ENCODE data around the gene HSBP1. TPM values are rescaled to one million over a fixed set of nuclear protein-coding genes. Genes with fewer than 3 reads are reported as not detected.
A peak's percentile ranks its signal among the peaks of the same experiment; 100 is the strongest.

HSBP1 gene
- total and polyA plus RNA-seq, 9 of the 15 experiments (the other 6 are each of a cell fraction or from before 2014, with no cell fraction given), result 84.9 to 677 (median 204) TPM

GRCh38 chr16:83807710-83808572 lies at the start of gene HSBP1 (continued):
- 0 out of 2 replicates have a peak, but pooled peaks have one; percentile 30 for TF ChIP-seq NR2C2 (CRISPR knock-in tag; IDR thresholded peaks at IDR 0.05)
- peak; percentile 72 for TF ChIP-seq NR2C2 (tag; IDR thresholded peaks at IDR 0.05)
- no peak for TF ChIP-seq PPARD (CRISPR knock-in tag; IDR thresholded peaks at IDR 0.05)
- TF ChIP-seq ZNF586 (CRISPR knock-in tag; conservative IDR thresholded peaks at IDR 0.05), result no peak
- peak in 1 of 2 experiments; percentile 76; a peak in 1 of 4 replicates for TF ChIP-seq HDAC1 (IDR thresholded peaks at IDR 0.05)
- peak; percentile 69; the same call in 1 of the 2 replicates for TF ChIP-seq ZNF76 (CRISPR knock-in tag; IDR thresholded peaks at IDR 0.05; ENCODE audit: borderline replicate concordance)
- TF ChIP-seq ZNF324 (CRISPR knock-in tag; IDR thresholded peaks at IDR 0.05), result no peak
- TF ChIP-seq NFE2 (IDR thresholded peaks at IDR 0.05; ENCODE audit: low read depth), result no peak
- TF ChIP-seq, protein P1, sequence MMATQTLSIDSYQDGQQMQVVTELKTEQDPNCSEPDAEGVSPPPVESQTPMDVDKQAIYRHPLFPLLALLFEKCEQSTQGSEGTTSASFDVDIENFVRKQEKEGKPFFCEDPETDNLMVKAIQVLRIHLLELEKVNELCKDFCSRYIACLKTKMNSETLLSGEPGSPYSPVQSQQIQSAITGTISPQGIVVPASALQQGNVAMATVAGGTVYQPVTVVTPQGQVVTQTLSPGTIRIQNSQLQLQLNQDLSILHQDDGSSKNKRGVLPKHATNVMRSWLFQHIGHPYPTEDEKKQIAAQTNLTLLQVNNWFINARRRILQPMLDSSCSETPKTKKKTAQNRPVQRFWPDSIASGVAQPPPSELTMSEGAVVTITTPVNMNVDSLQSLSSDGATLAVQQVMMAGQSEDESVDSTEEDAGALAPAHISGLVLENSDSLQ (IDR thresholded peaks at IDR 0.05), result peak; percentile 84
- TF ChIP-seq ZNF79 (CRISPR knock-in tag; IDR thresholded peaks at IDR 0.05; ENCODE audit: low read depth), result no peak
- TF ChIP-seq GTF2F1 (IDR thresholded peaks at IDR 0.05; ENCODE audit: low read depth, low read length), result 0 out of 2 replicates have a peak, but pooled peaks have one; percentile 20
- TF ChIP-seq BRF2 (IDR thresholded peaks at IDR 0.05; ENCODE audit: borderline replicate concordance, insufficient read depth, insufficient read length), result no peak
- TF ChIP-seq ESRRA (IDR thresholded peaks at IDR 0.05; ENCODE audit: borderline replicate concordance, low read depth), result peak; percentile 42; the same call in 1 of the 2 replicates
- no peak for TF ChIP-seq PTRF (tag; IDR thresholded peaks at IDR 0.05)
- TF ChIP-seq GABPB1 (CRISPR knock-in tag; IDR thresholded peaks at IDR 0.05), result peak; percentile 94
- TF ChIP-seq RBM25 (IDR thresholded peaks at IDR 0.05; ENCODE audit: low read depth, low read length, severe bottlenecking), result peak; percentile 94
- peak; percentile 69; the same call in 1 of the 2 replicates for TF ChIP-seq MTA3 (IDR thresholded peaks at IDR 0.05; ENCODE audit: borderline replicate concordance)
- TF ChIP-seq KDM5B (IDR thresholded peaks at IDR 0.05; ENCODE audit: insufficient replicate concordance, low read depth, low read length), result peak; percentile 60
- no peak for TF ChIP-seq SAFB (IDR thresholded peaks at IDR 0.05; ENCODE audit: borderline replicate concordance, low read depth, low read length)
- no peak for TF ChIP-seq TOE1 (IDR thresholded peaks at IDR 0.05; ENCODE audit: borderline replicate concordance)
- TF ChIP-seq TOE1 (CRISPR knock-in tag; IDR thresholded peaks at IDR 0.05; ENCODE audit: borderline replicate concordance, low read depth), result no peak
- TF ChIP-seq SRSF9 (IDR thresholded peaks at IDR 0.05; ENCODE audit: borderline replicate concordance, low read depth, low read length), result no peak
- peak; percentile 68 for TF ChIP-seq NFIC (IDR thresholded peaks at IDR 0.05)
- TF ChIP-seq ZFP30 (CRISPR knock-in tag; IDR thresholded peaks at IDR 0.05; ENCODE audit: borderline replicate concordance), result no peak

All from K562 (cell line).